ENCODE data around the gene NT5DC2.

- no peak for TF ChIP-seq POLR2A (IDR thresholded peaks at IDR 0.05)
- no peak for TF ChIP-seq CTCF (IDR thresholded peaks at IDR 0.05)
Observed at GRCh38 chr3:52484680-52485461, 48.8 kb downstream of the NT5DC2 start.
